Stimulated activated CD4-positive, alpha-beta T cell treated with anti-CD3 and anti-CD28 coated beads, Interleukin-4, amount 100 ng/mL, for 1 hour (primary cell): Measurements from ENCODE around the gene CHML.

Experiments
- DNase-seq: peaks from one replicate; pipeline ENCODE4 v3.0.0-alpha.2; 2020

The CHML gene

GRCh38 chr1:241615043-241615974 is 24.9 kb downstream of the CHML start:
- no peak for DNase-seq

DNA sequence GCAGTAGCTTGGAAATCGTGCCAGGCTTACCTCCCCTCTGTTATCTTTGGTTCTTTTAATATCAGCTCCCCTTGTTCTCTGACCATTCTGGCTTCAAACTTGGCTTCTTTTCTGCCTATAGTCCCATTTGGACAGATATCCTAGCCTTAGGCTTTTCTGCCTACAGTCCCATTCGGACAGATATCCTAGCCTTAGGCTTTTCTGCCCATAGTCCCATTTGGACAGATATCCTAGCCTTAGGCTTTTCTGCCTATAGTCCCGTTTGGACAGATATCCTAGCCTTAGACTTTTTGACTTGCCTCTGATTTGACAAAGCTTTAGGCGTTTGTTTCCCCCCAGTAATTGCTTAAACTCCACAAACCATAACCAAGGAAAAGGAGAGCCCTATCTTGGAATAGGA is 25.6 kb downstream of the CHML start:
- no peak for DNase-seq

- DNase-seq: no peak
Measured at GRCh38 chr1:241614144-241614543, 26.0 kb downstream of the CHML start.

DNA sequence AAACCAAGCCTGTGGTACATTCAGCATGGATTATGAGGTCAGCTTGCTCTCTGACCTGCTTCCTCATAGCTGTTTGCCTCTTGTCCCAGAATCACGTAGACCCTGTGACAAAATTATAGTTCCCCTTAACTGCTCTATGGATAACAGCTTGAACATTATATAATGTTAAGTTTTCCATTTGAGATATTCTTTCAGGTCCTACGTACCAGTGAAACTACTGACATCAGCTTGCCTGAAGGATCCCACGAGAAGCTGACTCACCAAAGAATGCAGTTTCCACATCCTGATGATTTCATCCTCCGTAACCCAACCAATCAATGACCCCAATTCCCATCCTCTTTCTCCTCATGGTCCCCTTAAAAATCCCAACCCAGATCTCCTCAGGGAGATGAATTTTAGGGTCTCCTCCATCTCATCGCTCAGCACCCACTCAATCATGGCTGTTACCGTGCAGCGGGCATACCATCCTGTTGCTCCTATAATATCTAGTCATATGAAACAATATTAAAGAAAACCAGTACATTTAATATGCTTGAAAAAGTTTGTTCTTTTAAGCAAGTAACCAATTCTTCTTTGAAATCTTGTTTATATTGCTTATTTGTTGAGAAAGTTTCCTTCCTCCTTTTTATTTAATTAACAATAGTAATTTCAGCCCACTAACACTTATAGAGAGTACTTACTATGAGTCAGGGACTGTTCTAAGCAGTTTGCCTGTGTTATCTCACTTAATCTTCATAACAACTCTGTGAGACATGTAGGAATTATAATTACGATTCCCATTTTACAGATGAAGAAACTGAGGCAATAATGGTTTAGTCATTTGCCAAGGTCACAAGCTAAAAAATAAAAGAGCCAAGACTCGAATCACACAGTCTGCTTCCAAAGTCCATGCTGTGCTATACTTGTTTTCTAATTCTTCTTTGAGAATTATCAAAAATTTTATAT is 27.4 kb downstream of the CHML start:
- no peak for DNase-seq

DNA sequence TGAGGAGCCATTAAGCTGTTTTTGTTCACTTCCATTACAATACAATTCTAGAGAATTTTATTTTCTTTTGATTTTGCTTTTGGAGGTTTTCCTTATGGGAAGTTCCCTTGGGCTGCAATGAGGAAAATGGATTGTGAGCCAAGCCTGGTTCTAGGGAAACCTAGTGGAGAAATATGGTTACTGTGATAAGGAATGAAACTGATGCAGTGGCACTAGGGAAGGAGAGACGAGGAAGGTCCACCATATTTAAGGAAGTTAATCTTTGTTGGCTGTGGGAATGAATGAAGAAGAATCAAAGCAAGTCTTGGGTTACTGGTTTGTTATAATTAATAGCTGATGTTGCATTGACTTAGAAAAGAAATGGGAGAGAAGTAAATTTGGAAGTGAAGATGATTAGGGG is 28.4 kb downstream of the CHML start:
- DNase-seq: no peak

GRCh38 chr1:241611063-241611462 is 29.1 kb downstream of the CHML start:
- no peak for DNase-seq

- DNase-seq: no peak
Measured at GRCh38 chr1:241610056-241610815, 29.9 kb downstream of the CHML start.

GRCh38 chr1:241608379-241609033 is 31.7 kb downstream of the CHML start:
- no peak for DNase-seq

GRCh38 chr1:241607497-241607896 is 32.7 kb downstream of the CHML start:
- DNase-seq: no peak

DNA sequence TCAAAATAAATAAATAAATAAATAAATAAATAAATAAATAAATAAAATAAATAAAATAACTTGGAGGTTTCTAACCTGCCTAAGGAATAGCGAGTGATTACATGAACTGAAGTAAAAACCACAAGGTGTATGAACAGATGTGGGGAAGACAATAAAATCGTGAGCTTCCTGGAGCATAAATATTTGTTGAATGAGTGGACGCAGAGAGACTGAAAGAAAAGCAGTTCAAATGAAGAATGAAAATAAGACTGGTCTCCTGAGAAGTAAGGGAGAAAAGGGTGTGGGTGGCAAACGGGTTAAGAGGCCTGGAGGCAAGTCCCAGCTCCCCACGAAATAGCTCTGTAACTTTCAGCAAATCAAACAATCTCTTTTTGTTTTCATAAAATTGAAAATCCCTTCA is 33.6 kb downstream of the CHML start:
- no peak for DNase-seq

- no peak for DNase-seq
Measured at GRCh38 chr1:241605146-241605805, 34.9 kb downstream of the CHML start.

- no peak for DNase-seq
Measured at GRCh38 chr1:241603731-241604245, 36.4 kb downstream of the CHML start.

DNA sequence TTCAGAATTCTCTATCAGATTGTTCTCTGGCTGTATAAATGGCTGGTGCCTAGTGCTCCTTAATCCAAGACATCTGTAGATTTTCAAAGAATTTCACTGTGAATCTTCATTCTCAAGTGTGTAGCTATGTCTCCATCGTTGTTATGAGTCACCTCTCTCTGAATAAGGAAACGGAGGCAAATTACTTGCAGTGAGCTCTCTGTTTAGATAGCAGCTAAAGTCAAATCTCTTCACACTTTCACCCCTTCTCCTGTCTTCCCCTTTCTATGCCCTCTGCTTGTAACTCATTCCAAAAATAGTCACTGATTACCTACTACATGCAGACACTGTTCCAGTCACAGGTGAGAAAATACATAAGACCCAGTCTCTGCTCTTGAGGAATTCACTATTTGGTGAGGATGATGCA is 39.7 kb downstream of the CHML start:
- DNase-seq: no peak

- no peak for DNase-seq
Measured at GRCh38 chr1:241598249-241598648, 41.9 kb downstream of the CHML start.

- DNase-seq: no peak
Measured at GRCh38 chr1:241596633-241597032, 43.5 kb downstream of the CHML start.

DNA sequence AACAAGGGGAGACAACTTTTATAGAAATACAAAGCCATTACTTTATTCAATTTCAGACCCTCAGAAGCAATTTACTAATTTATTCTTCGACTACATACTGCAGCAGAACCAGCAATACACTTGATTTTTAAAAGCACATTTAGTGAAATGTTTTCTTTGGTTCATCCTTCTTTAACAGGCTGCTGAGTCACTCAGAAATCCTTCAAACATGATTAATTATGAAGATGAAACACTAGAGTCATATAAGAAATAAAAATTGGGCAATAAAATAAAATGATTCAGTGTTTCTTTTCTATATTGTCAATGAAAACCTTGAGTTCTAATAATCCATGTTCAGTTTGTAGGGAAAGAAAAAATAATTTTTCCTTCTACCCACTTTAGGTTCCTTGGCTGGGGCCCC is 47.0 kb downstream of the CHML start:
- DNase-seq: no peak

GRCh38 chr1:241592273-241592958 is 47.8 kb downstream of the CHML start:
- no peak for DNase-seq

GRCh38 chr1:241591736-241592135 is 48.4 kb downstream of the CHML start:
- DNase-seq: no peak

DNA sequence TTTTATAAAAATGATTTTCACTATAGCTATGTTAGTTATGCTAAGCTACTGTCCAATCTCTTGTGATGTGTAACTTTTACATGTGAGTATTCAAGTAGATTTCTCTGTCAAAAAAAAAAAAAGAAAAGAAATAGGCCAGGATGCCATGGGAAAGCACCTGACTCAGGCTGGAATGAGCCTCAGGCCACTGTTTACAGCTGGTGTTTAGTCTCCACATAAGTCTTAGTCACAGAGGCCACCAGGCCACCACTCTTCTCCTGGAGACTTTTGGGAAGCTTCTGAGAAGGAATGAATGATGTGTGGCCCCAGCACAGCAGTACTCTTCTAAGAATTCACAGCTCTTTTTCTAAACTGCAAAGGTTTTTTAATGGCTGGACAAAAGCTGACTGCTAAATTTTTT is 48.9 kb downstream of the CHML start:
- DNase-seq: no peak

GRCh38 chr1:241590719-241591118 is 49.5 kb downstream of the CHML start:
- no peak for DNase-seq
